ENCODE results near the gene GLT1D1.
A peak's percentile ranks its signal among the peaks of the same experiment; 100 is the strongest.

Gene GLT1D1

DNA sequence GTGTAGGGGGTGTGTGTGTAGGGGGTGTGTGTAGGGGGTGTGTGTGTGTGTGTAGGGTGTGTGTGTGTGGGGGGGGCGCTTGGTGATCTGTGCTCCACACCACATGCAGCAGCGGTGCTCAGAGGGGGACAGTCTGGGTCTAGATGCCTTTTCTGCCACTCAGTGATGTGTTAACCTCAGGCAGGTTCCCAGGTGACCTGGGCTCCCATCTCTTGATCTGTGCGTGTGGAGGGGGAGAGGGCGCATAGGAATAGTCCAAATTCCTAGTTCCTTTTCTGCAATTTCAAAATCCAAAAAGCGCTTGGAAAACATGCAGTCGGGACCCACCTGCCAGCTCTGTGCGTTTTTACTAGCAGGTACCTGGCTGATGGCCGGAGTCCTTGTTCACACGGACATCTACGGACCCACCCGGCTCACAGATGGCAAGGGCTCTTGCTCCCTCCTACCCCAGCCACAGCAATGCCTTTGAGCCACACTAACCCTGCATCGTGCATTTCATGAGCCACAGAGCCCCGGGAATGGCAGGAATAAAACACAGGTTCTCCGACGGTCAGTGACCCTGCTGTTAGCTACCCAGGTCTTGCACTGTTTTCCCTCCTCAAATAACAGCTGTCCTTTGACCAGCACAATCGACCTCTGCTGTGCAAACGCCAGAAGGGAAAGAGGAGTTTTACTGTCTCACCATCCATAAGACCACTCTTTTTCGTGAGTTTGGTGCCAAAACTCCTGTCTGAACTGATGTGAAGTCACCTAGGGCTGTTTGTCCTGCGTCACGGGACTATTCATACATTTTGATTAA, 120.8 kb downstream of the GLT1D1 start:
- H3K4me3 ChIP-seq (ENCODE audit: low read depth, low read length), result no peak overlapping the region
- TF ChIP-seq, protein P1, sequence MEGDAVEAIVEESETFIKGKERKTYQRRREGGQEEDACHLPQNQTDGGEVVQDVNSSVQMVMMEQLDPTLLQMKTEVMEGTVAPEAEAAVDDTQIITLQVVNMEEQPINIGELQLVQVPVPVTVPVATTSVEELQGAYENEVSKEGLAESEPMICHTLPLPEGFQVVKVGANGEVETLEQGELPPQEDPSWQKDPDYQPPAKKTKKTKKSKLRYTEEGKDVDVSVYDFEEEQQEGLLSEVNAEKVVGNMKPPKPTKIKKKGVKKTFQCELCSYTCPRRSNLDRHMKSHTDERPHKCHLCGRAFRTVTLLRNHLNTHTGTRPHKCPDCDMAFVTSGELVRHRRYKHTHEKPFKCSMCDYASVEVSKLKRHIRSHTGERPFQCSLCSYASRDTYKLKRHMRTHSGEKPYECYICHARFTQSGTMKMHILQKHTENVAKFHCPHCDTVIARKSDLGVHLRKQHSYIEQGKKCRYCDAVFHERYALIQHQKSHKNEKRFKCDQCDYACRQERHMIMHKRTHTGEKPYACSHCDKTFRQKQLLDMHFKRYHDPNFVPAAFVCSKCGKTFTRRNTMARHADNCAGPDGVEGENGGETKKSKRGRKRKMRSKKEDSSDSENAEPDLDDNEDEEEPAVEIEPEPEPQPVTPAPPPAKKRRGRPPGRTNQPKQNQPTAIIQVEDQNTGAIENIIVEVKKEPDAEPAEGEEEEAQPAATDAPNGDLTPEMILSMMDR (conservative IDR thresholded peaks at IDR 0.05; ENCODE audit: low read depth, low read length), result no peak
- no peak for DNase-seq (ENCODE audit: low read depth)

DNA sequence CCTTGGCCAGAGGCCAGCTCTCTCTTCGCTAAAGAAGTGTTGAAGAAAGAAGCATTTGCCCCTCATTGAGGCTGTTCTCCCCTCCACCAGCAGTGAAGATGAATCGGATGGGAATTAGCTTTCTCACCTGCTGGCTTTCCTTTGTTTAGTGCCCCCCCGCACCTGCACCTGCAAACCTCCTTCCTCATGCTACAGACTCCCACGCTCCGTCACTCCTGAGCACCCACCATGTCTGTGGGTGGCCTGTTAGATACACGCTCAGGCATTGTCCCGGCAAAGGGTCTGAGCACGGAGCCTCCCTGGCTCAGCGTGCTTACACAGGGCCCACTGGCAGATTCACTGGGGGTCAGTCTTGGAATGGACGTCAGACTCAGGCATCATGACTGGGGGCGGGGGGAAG, 121.6 kb downstream of the GLT1D1 start:
- no peak overlapping the region for H3K4me3 ChIP-seq (ENCODE audit: low read depth, low read length)
- TF ChIP-seq, protein P1 (conservative IDR thresholded peaks at IDR 0.05; ENCODE audit: low read depth, low read length), result no peak
- no peak for DNase-seq (ENCODE audit: low read depth)

DNA sequence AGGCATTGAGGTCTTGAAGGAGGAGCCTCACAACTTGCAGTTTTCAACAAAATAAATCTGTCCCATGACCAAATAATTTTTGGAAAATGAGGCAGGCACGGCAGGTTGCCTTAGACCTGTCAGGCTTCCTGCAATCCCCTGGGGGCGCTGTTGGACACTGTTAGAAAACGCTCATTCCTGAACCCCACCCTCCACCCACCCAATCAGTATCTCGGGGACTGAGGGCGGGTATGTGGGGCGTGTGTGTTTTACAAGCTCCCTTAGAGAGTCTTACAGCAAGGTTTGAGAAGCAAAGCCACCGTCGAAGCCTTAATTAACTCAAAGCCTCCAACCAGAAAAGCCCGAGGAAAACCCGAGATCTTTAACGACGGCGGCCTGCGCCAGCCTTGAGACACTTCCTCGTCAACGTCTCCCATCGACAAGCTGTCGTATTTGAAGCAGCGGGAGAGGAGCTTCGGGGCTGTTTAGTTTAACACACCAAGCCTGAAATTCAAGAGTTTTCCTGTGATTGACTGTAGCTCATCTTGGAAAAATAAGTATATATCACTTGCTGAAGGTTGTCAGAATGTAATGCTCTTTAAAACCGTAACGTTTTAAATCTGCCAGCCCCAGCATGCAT, 123.0 kb downstream of the GLT1D1 start:
- TF ChIP-seq, protein P1 (conservative IDR thresholded peaks at IDR 0.05; ENCODE audit: low read depth, low read length), result no peak
- DNase-seq (ENCODE audit: low read depth), result peak; percentile 2

DNA sequence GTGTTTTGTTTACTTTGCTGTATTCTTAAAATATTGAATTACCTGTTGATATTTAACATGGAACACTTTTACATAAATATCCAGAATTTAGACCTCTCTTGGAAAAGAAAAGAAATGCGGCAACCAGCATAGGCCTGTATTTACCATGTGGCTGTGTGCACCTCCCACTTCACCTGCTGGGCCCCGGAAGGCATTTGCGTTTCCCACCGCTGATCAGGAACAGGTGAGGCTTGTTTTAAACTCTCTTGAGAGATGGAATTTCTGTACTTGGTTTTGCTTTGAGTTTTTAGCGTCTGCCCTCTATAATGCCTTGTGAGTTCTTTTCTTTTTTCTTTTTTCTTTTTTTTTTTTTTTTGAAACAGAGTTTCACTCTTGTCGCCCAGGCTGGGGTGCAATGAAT, 124.2 kb downstream of the GLT1D1 start:
- TF ChIP-seq, protein P1 (conservative IDR thresholded peaks at IDR 0.05; ENCODE audit: low read depth, low read length), result no peak
- no peak for DNase-seq (ENCODE audit: low read depth)
- H3K4me3 ChIP-seq (ENCODE audit: low read depth, low read length), result no peak overlapping the region

More for the DNA sequence above, 123.0 kb downstream of the GLT1D1 start:
- no peak overlapping the region for H3K4me3 ChIP-seq (ENCODE audit: low read depth, low read length)

DNA sequence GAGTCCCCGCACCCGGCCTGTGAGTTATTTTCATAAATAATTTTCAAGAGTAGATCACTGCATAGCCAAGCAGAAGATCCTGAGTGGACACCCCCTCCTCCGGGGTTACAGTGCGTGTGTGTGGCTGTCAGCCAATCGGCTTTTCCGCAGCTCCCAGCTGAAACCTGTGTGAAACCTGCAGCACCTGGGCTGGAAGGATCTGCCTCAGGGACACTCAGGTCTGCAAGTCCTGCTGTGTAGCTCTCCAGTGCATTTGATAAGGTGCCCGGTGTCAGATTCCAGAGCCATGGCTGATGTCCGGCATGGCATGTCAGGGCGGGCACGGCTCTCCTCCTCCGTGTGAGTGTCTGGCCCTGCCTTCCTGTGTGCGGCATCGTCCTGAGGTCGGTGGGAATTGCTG, 124.8 kb downstream of the GLT1D1 start:
- TF ChIP-seq, protein P1 (conservative IDR thresholded peaks at IDR 0.05; ENCODE audit: low read depth, low read length), result no peak

DNA sequence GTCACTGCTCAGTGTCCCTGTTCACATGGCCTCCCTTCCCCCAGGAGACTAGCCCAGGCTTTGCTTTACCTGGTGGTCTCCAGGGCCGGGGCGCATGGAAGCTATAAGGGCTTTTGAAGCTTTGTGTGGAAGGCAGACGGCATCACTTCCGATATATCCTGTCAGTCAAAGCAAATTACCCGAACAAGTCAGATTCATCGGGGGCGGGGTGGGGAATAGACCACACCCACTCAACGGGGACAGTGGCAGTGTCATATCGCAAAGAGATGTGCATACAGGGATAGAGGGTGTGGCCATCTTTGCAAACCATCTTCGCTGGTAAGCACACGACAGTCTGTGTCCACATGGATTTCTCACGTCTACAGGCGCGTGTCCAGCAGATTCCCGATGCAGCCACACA, 127.3 kb downstream of the GLT1D1 start:
- no peak overlapping the region for H3K4me3 ChIP-seq (ENCODE audit: low read depth, low read length)
- TF ChIP-seq, protein P1 (conservative IDR thresholded peaks at IDR 0.05; ENCODE audit: low read depth, low read length), result no peak
- no peak for DNase-seq (ENCODE audit: low read depth)

More for the DNA sequence above, 124.8 kb downstream of the GLT1D1 start:
- no peak overlapping the region for H3K4me3 ChIP-seq (ENCODE audit: low read depth, low read length)
- no peak for DNase-seq (ENCODE audit: low read depth)
